Measurements from ENCODE around the gene SYNE2. TPM values are rescaled to one million over a fixed set of nuclear protein-coding genes. Genes with fewer than 3 reads are reported as not detected.
"Not testable (repeated sequence)": the region's sequence is repeated elsewhere in the genome, so short reads cannot be mapped to it uniquely, and the experiment has no call there.

SYNE2 gene
- total and polyA plus RNA-seq, 9 donors, result 29.1 to 66.9 (median 50.0) TPM

GRCh38 chr14:64038841-64039542 lies 186.2 kb downstream of the SYNE2 start:
- H3K4me3 ChIP-seq (ENCODE audit: low read length), result no peak overlapping the region
- no peaks in the 10 kb centered on the region for H3K27me3 ChIP-seq (ENCODE audit: control insufficient read depth, insufficient read depth, low read length)
- H3K9me3 ChIP-seq (replicated peaks; ENCODE audit: control insufficient read depth, low read depth, low read length), result peaks cover 2% of the 10 kb centered on the region
- H3K36me3 ChIP-seq (ENCODE audit: control insufficient read depth, insufficient read depth, low read length), result peaks cover 2% of the 10 kb centered on the region
- DNase-seq, result no peak
- H3K27ac ChIP-seq (ENCODE audit: low read length), result no peak overlapping the region
- no peaks in the 10 kb centered on the region for H3K4me1 ChIP-seq (ENCODE audit: control insufficient read depth, insufficient read depth, low read length)
- WGBS (ENCODE audit: insufficient coverage), result no CpG with 5 or more reads among the region's 5 CpGs

DNA sequence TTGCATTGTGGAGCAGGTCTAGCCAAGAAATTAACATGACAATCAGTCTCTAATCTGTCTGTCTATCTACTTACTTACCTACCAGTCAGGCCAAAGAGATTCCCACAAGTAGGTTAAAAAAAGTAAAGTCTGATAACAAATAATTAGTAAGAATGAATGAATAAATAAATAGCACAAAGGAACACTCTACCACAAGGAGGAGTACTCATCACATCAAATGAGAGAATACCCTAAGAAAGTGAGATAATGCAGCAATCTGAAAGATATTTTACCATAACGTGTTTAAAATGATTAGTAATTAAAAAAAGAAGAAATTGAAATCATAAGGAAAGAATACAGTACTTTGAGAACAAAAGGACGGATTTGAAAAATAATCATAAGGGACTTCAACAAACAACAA lies 187.2 kb downstream of the SYNE2 start:
- Histone ChIP-seq H3K9me3 (replicated peaks; ENCODE audit: control insufficient read depth, low read depth, low read length) (peaks cover 2% of the 10 kb centered on the region), H3K4me1 (ENCODE audit: control insufficient read depth, insufficient read depth, low read length) (no peaks in the 10 kb centered on the region), H3K27ac (ENCODE audit: low read length) (no peak overlapping the region), H3K36me3 (ENCODE audit: control insufficient read depth, insufficient read depth, low read length) (peaks cover 2% of the 10 kb centered on the region), H3K4me3 (ENCODE audit: low read length) (no peak overlapping the region), H3K27me3 (ENCODE audit: control insufficient read depth, insufficient read depth, low read length) (no peaks in the 10 kb centered on the region)
- no peak for DNase-seq
- WGBS (ENCODE audit: insufficient coverage), result no CpG with 5 or more reads among the region's 2 CpGs

GRCh38 chr14:64043296-64043695 lies 190.5 kb downstream of the SYNE2 start:
- not testable (repeated sequence) for H3K27me3 ChIP-seq (ENCODE audit: control insufficient read depth, insufficient read depth, low read length); H3K4me3 ChIP-seq (ENCODE audit: low read length); H3K4me1 ChIP-seq (ENCODE audit: control insufficient read depth, insufficient read depth, low read length); H3K36me3 ChIP-seq (ENCODE audit: control insufficient read depth, insufficient read depth, low read length); H3K9me3 ChIP-seq (replicated peaks; ENCODE audit: control insufficient read depth, low read depth, low read length); H3K27ac ChIP-seq (ENCODE audit: low read length); DNase-seq
- WGBS (ENCODE audit: insufficient coverage), result 98% methylated on average over 4 of the region's 6 CpGs

GRCh38 chr14:64045091-64045490 lies 192.3 kb downstream of the SYNE2 start:
- H3K27me3 ChIP-seq (ENCODE audit: control insufficient read depth, insufficient read depth, low read length), result no peaks in the 10 kb centered on the region
- 100% methylated on average over 1 of the region's 2 CpGs for WGBS (ENCODE audit: insufficient coverage)
- H3K36me3 ChIP-seq (ENCODE audit: control insufficient read depth, insufficient read depth, low read length), result peaks cover 15% of the 10 kb centered on the region
- no peak overlapping the region for H3K27ac ChIP-seq (ENCODE audit: low read length)
- H3K9me3 ChIP-seq (replicated peaks; ENCODE audit: control insufficient read depth, low read depth, low read length), result peaks cover 2% of the 10 kb centered on the region
- H3K4me3 ChIP-seq (ENCODE audit: low read length), result no peak overlapping the region
- DNase-seq, result no peak
- no peaks in the 10 kb centered on the region for H3K4me1 ChIP-seq (ENCODE audit: control insufficient read depth, insufficient read depth, low read length)

GRCh38 chr14:64049616-64050381 lies 197.0 kb downstream of the SYNE2 start:
- Histone ChIP-seq H3K27ac (ENCODE audit: low read length) (no peak overlapping the region), H3K9me3 (replicated peaks; ENCODE audit: control insufficient read depth, low read depth, low read length) (no peaks in the 10 kb centered on the region), H3K4me1 (ENCODE audit: control insufficient read depth, insufficient read depth, low read length) (no peaks in the 10 kb centered on the region), H3K4me3 (ENCODE audit: low read length) (no peak overlapping the region), H3K27me3 (ENCODE audit: control insufficient read depth, insufficient read depth, low read length) (no peaks in the 10 kb centered on the region), H3K36me3 (ENCODE audit: control insufficient read depth, insufficient read depth, low read length) (peaks cover 22% of the 10 kb centered on the region)
- DNase-seq, result no peak
- no CpG with 5 or more reads among the region's 2 CpGs for WGBS (ENCODE audit: insufficient coverage)

GRCh38 chr14:64053694-64054669 lies 201.2 kb downstream of the SYNE2 start:
- H3K9me3 ChIP-seq (replicated peaks; ENCODE audit: control insufficient read depth, low read depth, low read length), result no peaks in the 10 kb centered on the region
- no peak overlapping the region for H3K4me3 ChIP-seq (ENCODE audit: low read length)
- DNase-seq, result no peak
- H3K4me1 ChIP-seq (ENCODE audit: control insufficient read depth, insufficient read depth, low read length), result no peaks in the 10 kb centered on the region
- no CpG with 5 or more reads among the region's 10 CpGs for WGBS (ENCODE audit: insufficient coverage)
- peaks cover 20% of the 10 kb centered on the region for H3K36me3 ChIP-seq (ENCODE audit: control insufficient read depth, insufficient read depth, low read length)
- no peaks in the 10 kb centered on the region for H3K27me3 ChIP-seq (ENCODE audit: control insufficient read depth, insufficient read depth, low read length)
- no peak overlapping the region for H3K27ac ChIP-seq (ENCODE audit: low read length)

- Histone ChIP-seq H3K36me3 (ENCODE audit: control insufficient read depth, insufficient read depth, low read length) (peaks cover 12% of the 10 kb centered on the region), H3K27ac (ENCODE audit: low read length) (no peak overlapping the region), H3K9me3 (replicated peaks; ENCODE audit: control insufficient read depth, low read depth, low read length) (no peaks in the 10 kb centered on the region), H3K27me3 (ENCODE audit: control insufficient read depth, insufficient read depth, low read length) (no peaks in the 10 kb centered on the region), H3K4me3 (ENCODE audit: low read length) (no peak overlapping the region), H3K4me1 (ENCODE audit: control insufficient read depth, insufficient read depth, low read length) (no peaks in the 10 kb centered on the region)
- 89% methylated on average over 5 of the region's 6 CpGs for WGBS (ENCODE audit: insufficient coverage)
- no peak for DNase-seq
These were observed 206.8 kb downstream of the SYNE2 start for GRCh38 chr14:64059454-64060198.

DNA sequence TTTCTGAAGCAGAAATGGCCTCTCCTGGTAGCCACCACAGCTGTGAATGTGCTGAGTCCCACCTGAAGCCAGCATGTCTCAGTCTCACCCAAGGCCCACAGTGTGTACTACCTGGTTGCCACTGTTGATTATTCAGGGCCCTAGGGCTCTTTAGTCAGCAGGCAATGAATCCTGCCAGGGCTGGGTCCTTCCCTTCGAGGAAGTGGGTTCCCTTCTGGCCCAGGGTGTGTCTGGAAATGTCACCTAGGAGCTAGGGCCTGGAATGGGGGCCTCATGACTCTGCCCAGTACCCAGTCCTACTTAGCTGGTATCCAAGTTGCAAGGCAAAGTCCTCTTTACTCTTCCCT lies 207.4 kb downstream of the SYNE2 start:
- Histone ChIP-seq H3K27ac (ENCODE audit: low read length) (no peak overlapping the region), H3K36me3 (ENCODE audit: control insufficient read depth, insufficient read depth, low read length) (peaks cover 12% of the 10 kb centered on the region), H3K27me3 (ENCODE audit: control insufficient read depth, insufficient read depth, low read length) (no peaks in the 10 kb centered on the region), H3K9me3 (replicated peaks; ENCODE audit: control insufficient read depth, low read depth, low read length) (no peaks in the 10 kb centered on the region), H3K4me3 (ENCODE audit: low read length) (no peak overlapping the region), H3K4me1 (ENCODE audit: control insufficient read depth, insufficient read depth, low read length) (no peaks in the 10 kb centered on the region)
- WGBS (ENCODE audit: insufficient coverage), result no CpG with 5 or more reads among the region's 1 CpG
- DNase-seq, result no peak

DNA sequence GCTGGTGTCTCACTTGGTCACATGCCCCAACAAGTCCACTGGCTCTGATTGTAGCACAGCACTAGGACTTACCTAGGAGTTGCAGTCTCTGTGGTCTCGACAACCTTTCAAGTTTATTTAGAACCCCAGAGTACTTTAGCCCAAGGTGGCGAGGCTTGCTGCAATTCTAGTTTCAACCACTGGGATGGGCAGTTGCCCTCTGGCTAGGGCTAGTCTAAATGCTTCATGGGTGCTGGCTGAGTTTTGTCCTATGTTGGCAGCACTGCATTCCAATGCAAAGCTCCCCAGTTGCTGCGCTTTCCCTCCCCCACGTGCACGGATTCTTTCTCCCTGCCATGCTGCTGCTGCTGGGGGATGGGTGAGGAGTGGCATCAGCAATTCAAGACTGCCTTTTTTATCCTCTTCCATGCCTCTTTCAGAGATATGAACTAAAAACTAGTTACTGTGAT lies 207.9 kb downstream of the SYNE2 start:
- DNase-seq, result no peak
- no peaks in the 10 kb centered on the region for H3K4me1 ChIP-seq (ENCODE audit: control insufficient read depth, insufficient read depth, low read length)
- no peak overlapping the region for H3K4me3 ChIP-seq (ENCODE audit: low read length)
- peaks cover 12% of the 10 kb centered on the region for H3K36me3 ChIP-seq (ENCODE audit: control insufficient read depth, insufficient read depth, low read length)
- H3K27ac ChIP-seq (ENCODE audit: low read length), result no peak overlapping the region
- H3K27me3 ChIP-seq (ENCODE audit: control insufficient read depth, insufficient read depth, low read length), result no peaks in the 10 kb centered on the region
- WGBS (ENCODE audit: insufficient coverage), result 80% methylated on average over 3 of the region's 5 CpGs
- no peaks in the 10 kb centered on the region for H3K9me3 ChIP-seq (replicated peaks; ENCODE audit: control insufficient read depth, low read depth, low read length)

Data from muscle of leg (tissue), 11 donors.